Mesenchymal stem cell (in vitro differentiated cells and primary cell): Measurements from ENCODE around the gene CCL23.

ENCODE experiments used
- DNase-seq: peaks from one replicate; pipeline ENCODE4 v3.0.0-alpha.2; 2013
- H2AFZ ChIP-seq: one replicate; pipeline ENCODE4 v1.6.1; 2013; ENCODE audit warnings: low read depth, mild to moderate bottlenecking, control low read depth, inconsistent platforms, low read length, moderate library complexity
- H2AK5ac ChIP-seq: 2 replicates; pipeline ENCODE4 v1.6.1; 2013; ENCODE audit warnings: low read length, moderate library complexity, mild to moderate bottlenecking, inconsistent platforms; ENCODE audit not compliant: severe bottlenecking
- H2BK120ac ChIP-seq: one replicate; pipeline ENCODE4 v1.6.1; 2013; ENCODE audit warnings: low read depth, mild to moderate bottlenecking, inconsistent platforms, low read length, moderate library complexity
- H2BK12ac ChIP-seq, 2 experiments: one replicate each; pipeline ENCODE4 v1.6.1; 2013; ENCODE audit warnings: inconsistent platforms in 2 of 2, low read length in 2 of 2, mild to moderate bottlenecking in 2 of 2, moderate library complexity in 2 of 2, control low read depth in 1 of 2
- H2BK15ac ChIP-seq: one replicate; pipeline ENCODE4 v1.6.1; 2013; ENCODE audit warnings: mild to moderate bottlenecking, low read depth, inconsistent platforms; ENCODE audit not compliant: poor library complexity, severe bottlenecking
- H2BK5ac ChIP-seq: 2 replicates; pipeline ENCODE4 v1.6.1; 2013; ENCODE audit warnings: low read depth, mild to moderate bottlenecking, low read length, control low read depth, inconsistent platforms; ENCODE audit not compliant: poor library complexity, severe bottlenecking
- H3K14ac ChIP-seq, 2 experiments: one replicate each; pipeline ENCODE4 v1.6.1; 2013; ENCODE audit warnings: inconsistent platforms in 2 of 2, low read length in 2 of 2, control low read depth in 1 of 2, mild to moderate bottlenecking in 1 of 2, moderate library complexity in 1 of 2
- H3K18ac ChIP-seq, 2 experiments: one replicate each; pipeline ENCODE4 v1.6.1; 2013; ENCODE audit warnings: inconsistent platforms in 2 of 2, low read length in 2 of 2, control low read depth in 1 of 2, low read depth in 1 of 2, mild to moderate bottlenecking in 1 of 2
- H3K23ac ChIP-seq, 2 experiments: one replicate each; pipeline ENCODE4 v1.6.1; 2013; ENCODE audit warnings: inconsistent platforms in 2 of 2, low read length in 2 of 2, mild to moderate bottlenecking in 2 of 2, moderate library complexity in 2 of 2, control low read depth in 1 of 2
- H3K27ac ChIP-seq: 2 replicates; pipeline ENCODE4 v1.5.1; 2013; ENCODE audit warnings: mild to moderate bottlenecking, moderate library complexity, low read length, control low read depth, inconsistent platforms; ENCODE audit not compliant: poor library complexity, severe bottlenecking
- H3K27me3 ChIP-seq, 2 experiments: 2 replicates each; pipeline versions ENCODE4 v1.6.1 to v1.7.0; 2013; ENCODE audit warnings: low read length in 2 of 2, mild to moderate bottlenecking in 2 of 2, moderate library complexity in 2 of 2, control low read depth in 1 of 2, inconsistent platforms in 1 of 2; ENCODE audit not compliant: control insufficient read depth in 1 of 2, insufficient read depth in 1 of 2
- H3K36me3 ChIP-seq, 2 experiments: 2 replicates each; pipeline versions ENCODE4 v1.6.1 to v1.7.0; 2013; ENCODE audit warnings: low read length in 2 of 2, control low read depth in 1 of 2, inconsistent platforms in 1 of 2, low read depth in 1 of 2, mild to moderate bottlenecking in 1 of 2; ENCODE audit not compliant: insufficient read depth in 2 of 2, control insufficient read depth in 1 of 2
- H3K4ac ChIP-seq, 2 experiments: one replicate each; pipeline ENCODE4 v1.6.1; 2013; ENCODE audit warnings: inconsistent platforms in 2 of 2, low read length in 2 of 2, mild to moderate bottlenecking in 2 of 2, moderate library complexity in 2 of 2, control low read depth in 1 of 2, low read depth in 1 of 2
- H3K4me1 ChIP-seq: 2 replicates; pipeline ENCODE4 v1.6.1; 2013; ENCODE audit warnings: low read depth, low read length, control low read depth; ENCODE audit not compliant: control insufficient read depth, insufficient read depth
- H3K4me2 ChIP-seq: 2 replicates; pipeline ENCODE4 v1.6.1; 2013; ENCODE audit warnings: low read length, mild to moderate bottlenecking, inconsistent platforms; ENCODE audit not compliant: poor library complexity, severe bottlenecking
- H3K4me3 ChIP-seq, 2 experiments: 2 replicates each; pipeline versions ENCODE4 v1.5.1 to v1.7.0; 2013; ENCODE audit warnings: low read length in 2 of 2, mild to moderate bottlenecking in 2 of 2, control low read depth in 1 of 2, low read depth in 1 of 2; ENCODE audit not compliant: insufficient read depth in 1 of 2
- H3K79me1 ChIP-seq: replicated peaks from 2 replicates; pipeline ENCODE4 v1.6.1; 2013; ENCODE audit warnings: mild to moderate bottlenecking, control low read depth, low read length, inconsistent platforms; ENCODE audit not compliant: poor library complexity, severe bottlenecking
- H3K9ac ChIP-seq: 2 replicates; pipeline ENCODE4 v1.7.0; 2013; ENCODE audit warnings: mild to moderate bottlenecking, low read length, moderate library complexity
- H3K9me3 ChIP-seq: 2 replicates; pipeline ENCODE4 v1.7.0; 2013; ENCODE audit warnings: mild to moderate bottlenecking, low read length; ENCODE audit not compliant: control insufficient read depth
- H4K8ac ChIP-seq: one replicate; pipeline ENCODE4 v1.6.1; 2013; ENCODE audit warnings: inconsistent platforms, mild to moderate bottlenecking, low read length, moderate library complexity
- H4K91ac ChIP-seq: one replicate; pipeline ENCODE4 v1.6.1; 2013; ENCODE audit warnings: mild to moderate bottlenecking, low read length, inconsistent platforms
- WGBS: methylation state at CpG from one replicate; pipeline ENCODE4 v1.1.7; 2013; ENCODE audit warnings: mixed read lengths; 5-methylcytosine and 5-hydroxymethylcytosine counted together

Gene CCL23

GRCh38 chr17:35978346-35978745 lies 39.4 kb downstream of the CCL23 start:
- Histone ChIP-seq H2AFZ (no peak overlapping the region), H2BK15ac (no peak overlapping the region), H2BK120ac (no peak overlapping the region), H4K91ac (no peak overlapping the region), H3K79me1 (no peaks in the 10 kb centered on the region), H2BK12ac (no peak overlapping the region), H3K36me3 (no peaks in the 10 kb centered on the region), H3K27me3 (peaks cover 0 to 30% of the 10 kb centered on the region in 2 experiments), H3K18ac (no peak overlapping the region), H3K4ac (no peak overlapping the region), H3K9ac (no peak overlapping the region), H3K27ac (no peak overlapping the region), H3K4me2 (no peak overlapping the region), H3K9me3 (no peaks in the 10 kb centered on the region), H2BK5ac (no peak overlapping the region), H2AK5ac (no peak overlapping the region), H4K8ac (no peak overlapping the region), H3K14ac (no peak overlapping the region), H3K4me3 (no peak overlapping the region), H3K23ac (no peak overlapping the region), H3K4me1 (no peaks in the 10 kb centered on the region)
- WGBS: 71% methylated on average over 3 of the region's 3 CpGs
- DNase-seq: no peak

DNA sequence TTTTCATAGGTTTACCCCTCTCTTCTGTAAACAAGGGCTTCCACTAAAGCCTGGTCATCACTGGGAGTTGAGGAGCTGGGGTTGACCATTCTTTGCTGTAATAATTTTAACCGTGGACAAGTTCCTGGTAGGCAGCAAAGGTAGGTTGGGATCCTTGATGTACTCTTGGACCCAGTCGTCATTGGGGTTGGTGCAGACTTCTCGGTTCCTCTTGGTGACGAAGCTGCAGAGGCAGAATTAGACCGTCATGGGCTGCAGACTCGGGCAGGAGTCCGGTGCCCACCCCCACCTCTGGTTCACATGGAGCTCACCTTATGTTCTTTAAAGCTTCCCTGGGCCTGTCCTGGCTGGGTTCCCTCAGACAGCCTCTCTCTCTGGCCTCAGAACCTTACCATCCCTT lies 40.3 kb downstream of the CCL23 start:
- no peak overlapping the region for H3K4ac ChIP-seq
- H2BK5ac ChIP-seq: no peak overlapping the region
- H2BK120ac ChIP-seq: no peak overlapping the region
- H3K23ac ChIP-seq: no peak overlapping the region
- no peak overlapping the region for H3K4me2 ChIP-seq
- no peaks in the 10 kb centered on the region for H3K4me1 ChIP-seq
- H3K18ac ChIP-seq: no peak overlapping the region
- H2AFZ ChIP-seq: no peak overlapping the region
- H2AK5ac ChIP-seq: no peak overlapping the region
- H3K36me3 ChIP-seq: no peaks in the 10 kb centered on the region
- H4K91ac ChIP-seq: no peak overlapping the region
- no peak overlapping the region for H3K9ac ChIP-seq
- H3K27me3 ChIP-seq: peaks cover 0 to 29% of the 10 kb centered on the region in 2 experiments
- H3K14ac ChIP-seq: no peak overlapping the region
- no peak overlapping the region for H4K8ac ChIP-seq
- H3K4me3 ChIP-seq: no peak overlapping the region
- WGBS: 92% methylated on average over 7 of the region's 7 CpGs
- H2BK12ac ChIP-seq: no peak overlapping the region
- no peaks in the 10 kb centered on the region for H3K79me1 ChIP-seq
- no peak overlapping the region for H3K27ac ChIP-seq
- H3K9me3 ChIP-seq: no peaks in the 10 kb centered on the region
- H2BK15ac ChIP-seq: no peak overlapping the region
- no peak for DNase-seq

- Histone ChIP-seq H3K4me2 (no peak overlapping the region), H3K79me1 (no peaks in the 10 kb centered on the region), H3K4me3 (no peak overlapping the region), H2BK120ac (no peak overlapping the region), H2AK5ac (no peak overlapping the region), H3K14ac (no peak overlapping the region), H2BK5ac (no peak overlapping the region), H2AFZ (no peak overlapping the region), H2BK12ac (no peak overlapping the region), H3K27ac (no peak overlapping the region), H3K4ac (no peak overlapping the region), H3K36me3 (no peaks in the 10 kb centered on the region), H3K9ac (no peak overlapping the region), H2BK15ac (no peak overlapping the region), H3K18ac (peak overlapping the region in 1 of 2 experiments; percentile 43), H4K8ac (no peak overlapping the region), H3K27me3 (peaks cover 0 to 19% of the 10 kb centered on the region in 2 experiments), H3K4me1 (peaks cover 3% of the 10 kb centered on the region), H3K23ac (no peak overlapping the region), H3K9me3 (no peaks in the 10 kb centered on the region), H4K91ac (no peak overlapping the region)
- 36% methylated on average over 10 of the region's 10 CpGs for WGBS
- peak; percentile 28 for DNase-seq
Measured at GRCh38 chr17:35973333-35974260, 44.2 kb downstream of the CCL23 start.

DNA sequence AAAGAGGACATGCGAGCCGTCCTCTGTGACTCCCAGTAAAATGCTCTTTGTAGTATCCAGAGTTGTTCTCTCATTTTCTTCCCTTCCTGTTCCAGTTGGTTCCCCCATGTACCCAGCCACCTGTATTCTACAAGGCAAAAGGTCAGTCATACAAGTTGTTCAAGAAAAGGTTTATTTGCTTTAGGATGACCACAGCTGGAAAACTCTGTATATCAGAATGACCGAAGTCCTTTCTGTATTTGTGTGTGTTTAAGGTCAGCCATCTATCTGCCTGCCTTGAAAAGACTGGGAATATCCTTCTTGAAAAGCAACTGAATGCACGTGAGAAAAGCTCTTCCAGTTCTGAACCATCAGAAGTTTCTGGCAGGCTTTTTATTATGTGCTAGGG lies 44.8 kb downstream of the CCL23 start:
- peaks cover 3% of the 10 kb centered on the region for H3K4me1 ChIP-seq
- no peaks in the 10 kb centered on the region for H3K79me1 ChIP-seq
- WGBS: 71% methylated on average over 4 of the region's 4 CpGs
- H2BK15ac ChIP-seq: no peak overlapping the region
- H3K27ac ChIP-seq: no peak overlapping the region
- no peak overlapping the region for H3K4me2 ChIP-seq
- H2BK120ac ChIP-seq: no peak overlapping the region
- no peak overlapping the region for H2BK5ac ChIP-seq
- no peak overlapping the region for H3K14ac ChIP-seq
- no peak for DNase-seq
- no peak overlapping the region for H3K4ac ChIP-seq
- no peak overlapping the region for H2BK12ac ChIP-seq
- H4K91ac ChIP-seq: no peak overlapping the region
- peaks cover 0 to 15% of the 10 kb centered on the region in 2 experiments for H3K27me3 ChIP-seq
- no peak overlapping the region for H4K8ac ChIP-seq
- no peaks in the 10 kb centered on the region for H3K9me3 ChIP-seq
- no peak overlapping the region for H3K4me3 ChIP-seq
- no peak overlapping the region for H2AFZ ChIP-seq
- H3K23ac ChIP-seq: no peak overlapping the region
- H3K9ac ChIP-seq: no peak overlapping the region
- no peak overlapping the region for H3K18ac ChIP-seq
- H3K36me3 ChIP-seq: no peaks in the 10 kb centered on the region
- no peak overlapping the region for H2AK5ac ChIP-seq
